ENCODE measurements around the gene BABAM2.

BABAM2 gene

GRCh38 chr2:28137221-28137620 lies 246.7 kb downstream of the BABAM2 start:
- TF ChIP-seq EZH2phosphoT487 (IDR thresholded peaks at IDR 0.05; ENCODE audit: low read length) (no peak), EZH2 (optimal IDR thresholded peaks at IDR 0.05; ENCODE audit: low read depth, low read length) (no peak), CTCF (IDR thresholded peaks at IDR 0.05; ENCODE audit: low read length) (no peak)
- Histone ChIP-seq H3K4me1 (ENCODE audit: low read length) (peaks cover 3% of the 10 kb centered on the region; the same call in 1 of the 2 replicates), H4K20me1 (ENCODE audit: insufficient read depth, low read length) (no peaks in the 10 kb centered on the region), H3K9ac (ENCODE audit: low read length) (no peak overlapping the region), H3F3A (ENCODE audit: insufficient read depth, low read length) (no peaks in the 10 kb centered on the region), H3K9me3 (replicated peaks; ENCODE audit: insufficient read depth, low read length) (no peaks in the 10 kb centered on the region), H3K4me3 (ENCODE audit: low read length) (no peak overlapping the region), H2AFZ (ENCODE audit: low read length) (no peak overlapping the region), H3K9me2 (replicated peaks; ENCODE audit: insufficient read depth, low read length) (no peaks in the 10 kb centered on the region), H3K36me3 (replicated peaks; ENCODE audit: insufficient read depth, low read length) (no peaks in the 10 kb centered on the region), H3K27me3 (replicated peaks; ENCODE audit: insufficient read depth, low read length) (no peaks in the 10 kb centered on the region), H3K4me2 (ENCODE audit: low read depth, low read length) (no peak overlapping the region), H3K27ac (ENCODE audit: low read length) (no peak overlapping the region), H3K79me2 (ENCODE audit: low read length) (no peaks in the 10 kb centered on the region)
- DNase-seq: no peak

- Histone ChIP-seq H4K20me1 (ENCODE audit: insufficient read depth, low read length) (no peaks in the 10 kb centered on the region), H3K4me2 (ENCODE audit: low read depth, low read length) (no peak overlapping the region), H3K4me3 (ENCODE audit: low read length) (no peak overlapping the region), H3K27me3 (replicated peaks; ENCODE audit: insufficient read depth, low read length) (no peaks in the 10 kb centered on the region), H3K9ac (ENCODE audit: low read length) (no peak overlapping the region), H3K4me1 (ENCODE audit: low read length) (no peaks in the 10 kb centered on the region), H3K36me3 (replicated peaks; ENCODE audit: insufficient read depth, low read length) (no peaks in the 10 kb centered on the region), H3K27ac (ENCODE audit: low read length) (no peak overlapping the region), H3K9me2 (replicated peaks; ENCODE audit: insufficient read depth, low read length) (no peaks in the 10 kb centered on the region), H3K9me3 (replicated peaks; ENCODE audit: insufficient read depth, low read length) (no peaks in the 10 kb centered on the region), H2AFZ (ENCODE audit: low read length) (no peak overlapping the region), H3K79me2 (ENCODE audit: low read length) (no peaks in the 10 kb centered on the region), H3F3A (ENCODE audit: insufficient read depth, low read length) (no peaks in the 10 kb centered on the region)
- TF ChIP-seq EZH2phosphoT487 (IDR thresholded peaks at IDR 0.05; ENCODE audit: low read length) (no peak), CTCF (IDR thresholded peaks at IDR 0.05; ENCODE audit: low read length) (no peak), EZH2 (optimal IDR thresholded peaks at IDR 0.05; ENCODE audit: low read depth, low read length) (no peak)
- no peak for DNase-seq
Measured at GRCh38 chr2:28142386-28142785, 251.9 kb downstream of the BABAM2 start.

- H2AFZ ChIP-seq (ENCODE audit: low read length): no peak overlapping the region
- no peaks in the 10 kb centered on the region for H3K27me3 ChIP-seq (replicated peaks; ENCODE audit: insufficient read depth, low read length)
- no peak for DNase-seq
- H3K9ac ChIP-seq (ENCODE audit: low read length): no peak overlapping the region
- H3K4me2 ChIP-seq (ENCODE audit: low read depth, low read length): no peak overlapping the region
- no peak overlapping the region for H3K4me3 ChIP-seq (ENCODE audit: low read length)
- H3K4me1 ChIP-seq (ENCODE audit: low read length): no peaks in the 10 kb centered on the region
- H3K9me3 ChIP-seq (replicated peaks; ENCODE audit: insufficient read depth, low read length): no peaks in the 10 kb centered on the region
- H4K20me1 ChIP-seq (ENCODE audit: insufficient read depth, low read length): no peaks in the 10 kb centered on the region
- no peaks in the 10 kb centered on the region for H3K9me2 ChIP-seq (replicated peaks; ENCODE audit: insufficient read depth, low read length)
- H3F3A ChIP-seq (ENCODE audit: insufficient read depth, low read length): no peaks in the 10 kb centered on the region
- no peak overlapping the region for H3K27ac ChIP-seq (ENCODE audit: low read length)
- no peaks in the 10 kb centered on the region for H3K36me3 ChIP-seq (replicated peaks; ENCODE audit: insufficient read depth, low read length)
- TF ChIP-seq EZH2 (optimal IDR thresholded peaks at IDR 0.05; ENCODE audit: low read depth, low read length) (no peak), EZH2phosphoT487 (IDR thresholded peaks at IDR 0.05; ENCODE audit: low read length) (no peak), CTCF (IDR thresholded peaks at IDR 0.05; ENCODE audit: low read length) (no peak)
- H3K79me2 ChIP-seq (ENCODE audit: low read length): no peaks in the 10 kb centered on the region
Measured at GRCh38 chr2:28148000-28148399, 257.5 kb downstream of the BABAM2 start.
